Ovary (tissue), 9 donors: ENCODE data around the gene KRTAP19-7. TPM values are rescaled to one million over a fixed set of nuclear protein-coding genes. Genes with fewer than 3 reads are reported as not detected.

Experiments used
- DNase-seq, 5 donors: peaks; one replicate each; pipeline ENCODE4 v3.0.0-alpha.2; 2019 to 2020
- H3K27ac ChIP-seq, 2 donors: fragments of 200-600 bp; one replicate each; pipeline versions ENCODE4 v1.5.1 to v1.8.0; 2019 to 2022
- H3K27me3 ChIP-seq: fragments of 200-600 bp; one replicate; pipeline ENCODE4 v1.8.0; 2022
- H3K36me3 ChIP-seq: fragments of 200-600 bp; sonication (generic); one replicate; pipeline ENCODE4 v1.5.1; 2019
- H3K4me1 ChIP-seq: one replicate; pipeline ENCODE4 v1.8.1; 2013; ENCODE audit warnings: mild to moderate bottlenecking, moderate library complexity; ENCODE audit not compliant: insufficient read depth
- H3K4me3 ChIP-seq: fragments of 200-600 bp; sonication (generic); one replicate; pipeline ENCODE4 v1.5.1; 2017
- H3K9me3 ChIP-seq, 2 donors: fragments of 200-600 bp in 1 of 2; sonication (generic) in 1 of 2; one replicate each; pipeline versions ENCODE4 v1.5.1 to v1.8.1; 2013 to 2019; ENCODE audit warnings: mild to moderate bottlenecking in 1 of 2, moderate library complexity in 1 of 2
- EP300 ChIP-seq: sonication (generic); formaldehyde crosslinking; IDR thresholded peaks from one replicate; pipeline ENCODE4 v1.6.1; 2017; ENCODE audit warnings: antibody characterized with exemption
- POLR2A ChIP-seq: fragments of 450-650 bp; IDR thresholded peaks from one replicate; pipeline ENCODE4 v1.6.1; 2017; ENCODE audit warnings: antibody characterized with exemption, mild to moderate bottlenecking, moderate library complexity
- WGBS, 3 donors: extraction: QIAGEN DNeasy Blood & Tissue Kit in 1 of 3; methylation state at CpG; one replicate each; pipeline versions ENCODE4 v1.1.5 to v1.1.7; 2013 to 2017; 5-methylcytosine and 5-hydroxymethylcytosine counted together
- intact Hi-C, 4 donors: fragments of 100-400 bp; cut with DNase I; formaldehyde crosslinking; loops; one replicate each; pipeline versions ENCODE4 v1.11.0 to v1.15.1; 2022 to 2023
- polyA plus RNA-seq, 2 donors: library from polyadenylated mRNA; stranded (reverse); fragments of 200-250 nt in 1 of 2; fragments of 350-450 nt in 1 of 2; fragmentation: Illumina TruSeq in 1 of 2; extraction: RNeasy Lipid Tissue Mini Kit (QIAGEN cat#74804) in 1 of 2; gene quantifications; one replicate each; pipeline ENCODE4 v1.2.3, GENCODE V29; 2013 to 2014
- small RNA-seq: library from RNA; depleted of rRNA; stranded (forward); fragments of <200 nt; gene quantifications from one replicate; pipeline ENCODE3, GENCODE V24; 2016
- total RNA-seq, 7 donors: library from RNA; depleted of rRNA in 2 of 7; stranded (reverse); fragments of >200 nt in 2 of 7; fragmentation: NEBNext Ultra II Directional in 3 of 7; extraction: Animal tissue kit (Norgen Biotek cat#: 25700) in 3 of 7; gene quantifications; one replicate each; pipeline versions ENCODE4 v1.1.0 to v1.2.4, GENCODE V29; 2016 to 2023
- TF ChIP-seq, protein P1 (sequence below), 3 donors: fragments of 450-650 bp in 2 of 3; fragments of 200-600 bp in 1 of 3; IDR thresholded peaks; one replicate each; pipeline versions ENCODE4 v1.5.1 to v1.8.0; 2016 to 2022; ENCODE audit warnings: antibody characterized with exemption in 3 of 3, mild to moderate bottlenecking in 1 of 3
- donor health status: DM: no; HTN: no; CAD: no; lungs with moderate emphysema.
- donor health status: DM: no; HTN: no; CAD: no.
- donor health status: Bipolar disorder and iron deficiency.
- donor health status: DM: yes; HTN: yes; CAD: no.
- donor health status: DM: no; HTN: no; CAD: no.
- donor health status: DM: yes; HTN: yes; CAD: no.

Gene KRTAP19-7
- total and polyA plus RNA-seq, 9 donors, result not detected

DNA sequence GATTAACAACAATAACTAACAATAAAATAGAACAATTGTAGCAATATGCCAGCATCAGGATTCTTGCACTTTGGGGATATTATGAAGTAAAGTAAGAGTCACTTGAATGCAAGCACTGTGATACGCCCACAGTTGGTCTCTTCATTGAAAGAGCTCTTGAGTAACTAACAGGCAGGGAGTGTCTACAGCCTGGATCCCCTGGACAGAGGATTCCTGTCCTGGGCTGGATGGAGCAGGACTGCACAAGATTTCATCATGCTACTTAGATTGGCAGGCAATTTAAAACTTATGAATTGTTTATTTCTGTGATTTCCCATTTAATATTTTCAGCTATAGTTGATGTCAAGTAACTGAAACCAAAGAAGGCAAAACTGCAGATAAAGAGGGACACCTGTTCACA is 45.4 kb downstream of the KRTAP19-7 start:
- Histone ChIP-seq H3K9me3 (no peaks in the 10 kb centered on the region), H3K4me3 (no peak overlapping the region), H3K36me3 (no peaks in the 10 kb centered on the region), H3K27ac (no peak overlapping the region), H3K4me1 (no peaks in the 10 kb centered on the region), H3K27me3 (no peaks in the 10 kb centered on the region)
- TF ChIP-seq POLR2A (no peak), EP300 (no peak)
- TF ChIP-seq, protein P1, sequence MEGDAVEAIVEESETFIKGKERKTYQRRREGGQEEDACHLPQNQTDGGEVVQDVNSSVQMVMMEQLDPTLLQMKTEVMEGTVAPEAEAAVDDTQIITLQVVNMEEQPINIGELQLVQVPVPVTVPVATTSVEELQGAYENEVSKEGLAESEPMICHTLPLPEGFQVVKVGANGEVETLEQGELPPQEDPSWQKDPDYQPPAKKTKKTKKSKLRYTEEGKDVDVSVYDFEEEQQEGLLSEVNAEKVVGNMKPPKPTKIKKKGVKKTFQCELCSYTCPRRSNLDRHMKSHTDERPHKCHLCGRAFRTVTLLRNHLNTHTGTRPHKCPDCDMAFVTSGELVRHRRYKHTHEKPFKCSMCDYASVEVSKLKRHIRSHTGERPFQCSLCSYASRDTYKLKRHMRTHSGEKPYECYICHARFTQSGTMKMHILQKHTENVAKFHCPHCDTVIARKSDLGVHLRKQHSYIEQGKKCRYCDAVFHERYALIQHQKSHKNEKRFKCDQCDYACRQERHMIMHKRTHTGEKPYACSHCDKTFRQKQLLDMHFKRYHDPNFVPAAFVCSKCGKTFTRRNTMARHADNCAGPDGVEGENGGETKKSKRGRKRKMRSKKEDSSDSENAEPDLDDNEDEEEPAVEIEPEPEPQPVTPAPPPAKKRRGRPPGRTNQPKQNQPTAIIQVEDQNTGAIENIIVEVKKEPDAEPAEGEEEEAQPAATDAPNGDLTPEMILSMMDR (IDR thresholded peaks at IDR 0.05), result no peak
- no peak for DNase-seq
- intact Hi-C loops, result no loop called here
- WGBS, 3 donors, result 67 to 81% (median 74%) methylated on average over 1 of the region's 1 CpG

Small RNA genes lying within 50 kb of the gene (small RNA-seq; reads per million reads assigned to genes)
- gene AP000567.1 (not detected), gene KRTAP19-10P (not detected), gene KRTAP19-11P (not detected), gene KRTAP22-1 (not detected), gene KRTAP22-2 (not detected)

Other genes starting within 250 kb of the KRTAP19-7 start
- gene KRTAP26-1, start 241.0 kb downstream of the KRTAP19-7 start, total RNA-seq, result not detected
- gene KRTAP26-1, start 241.0 kb downstream of the KRTAP19-7 start, polyA plus RNA-seq, result not detected
- not detected for gene KRTAP27-1, start 223.6 kb downstream of the KRTAP19-7 start, total RNA-seq
- not detected for gene KRTAP27-1, start 223.6 kb downstream of the KRTAP19-7 start, polyA plus RNA-seq
- not detected for gene KRTAP23-1, start 212.7 kb downstream of the KRTAP19-7 start, total RNA-seq
- not detected for gene KRTAP23-1, start 212.7 kb downstream of the KRTAP19-7 start, polyA plus RNA-seq
- not detected for gene KRTAP13-2, start 189.0 kb downstream of the KRTAP19-7 start, total RNA-seq
- not detected for gene KRTAP13-2, start 189.0 kb downstream of the KRTAP19-7 start, polyA plus RNA-seq
- not detected for gene KRTAP13-1, start 165.3 kb downstream of the KRTAP19-7 start, total RNA-seq
- not detected for gene KRTAP13-1, start 165.3 kb downstream of the KRTAP19-7 start, polyA plus RNA-seq
- gene KRTAP13-3, start 135.4 kb downstream of the KRTAP19-7 start, total RNA-seq, result not detected
- not detected for gene KRTAP13-3, start 135.4 kb downstream of the KRTAP19-7 start, polyA plus RNA-seq
- gene KRTAP13-4, start 131.1 kb downstream of the KRTAP19-7 start, total RNA-seq, result not detected
- gene KRTAP13-4, start 131.1 kb downstream of the KRTAP19-7 start, polyA plus RNA-seq, result not detected
- not detected for gene KRTAP15-1, start 121.0 kb downstream of the KRTAP19-7 start, total RNA-seq
- gene KRTAP15-1, start 121.0 kb downstream of the KRTAP19-7 start, polyA plus RNA-seq, result not detected
- not detected for gene KRTAP19-1, start 80.9 kb downstream of the KRTAP19-7 start, total RNA-seq
- not detected for gene KRTAP19-1, start 80.9 kb downstream of the KRTAP19-7 start, polyA plus RNA-seq
- not detected for gene KRTAP19-2, start 73.9 kb downstream of the KRTAP19-7 start, total RNA-seq
- not detected for gene KRTAP19-2, start 73.9 kb downstream of the KRTAP19-7 start, polyA plus RNA-seq
- not detected for gene KRTAP19-3, start 69.3 kb downstream of the KRTAP19-7 start, total RNA-seq
- gene KRTAP19-3, start 69.3 kb downstream of the KRTAP19-7 start, polyA plus RNA-seq, result not detected
- gene KRTAP19-4, start 64.1 kb downstream of the KRTAP19-7 start, total RNA-seq, result not detected
- gene KRTAP19-4, start 64.1 kb downstream of the KRTAP19-7 start, polyA plus RNA-seq, result not detected
- not detected for gene KRTAP19-5, start 59.2 kb downstream of the KRTAP19-7 start, total RNA-seq
- gene KRTAP19-5, start 59.2 kb downstream of the KRTAP19-7 start, polyA plus RNA-seq, result not detected
- not detected for gene KRTAP19-6, start 19.4 kb downstream of the KRTAP19-7 start, total RNA-seq
- not detected for gene KRTAP19-6, start 19.4 kb downstream of the KRTAP19-7 start, polyA plus RNA-seq
- gene KRTAP22-2, start 29.1 kb upstream of the KRTAP19-7 start, total RNA-seq, result not detected
- not detected for gene KRTAP22-2, start 29.1 kb upstream of the KRTAP19-7 start, polyA plus RNA-seq
- not detected for gene KRTAP6-3, start 31.1 kb upstream of the KRTAP19-7 start, total RNA-seq
- gene KRTAP6-3, start 31.1 kb upstream of the KRTAP19-7 start, polyA plus RNA-seq, result not detected
- gene KRTAP6-2, start 37.6 kb upstream of the KRTAP19-7 start, total RNA-seq, result not detected
- gene KRTAP6-2, start 37.6 kb upstream of the KRTAP19-7 start, polyA plus RNA-seq, result not detected
- not detected for gene KRTAP22-1, start 39.8 kb upstream of the KRTAP19-7 start, total RNA-seq
- not detected for gene KRTAP22-1, start 39.8 kb upstream of the KRTAP19-7 start, polyA plus RNA-seq
- not detected for gene KRTAP6-1, start 52.6 kb upstream of the KRTAP19-7 start, total RNA-seq
- not detected for gene KRTAP6-1, start 52.6 kb upstream of the KRTAP19-7 start, polyA plus RNA-seq
- gene KRTAP20-1, start 55.1 kb upstream of the KRTAP19-7 start, total RNA-seq, result not detected
- gene KRTAP20-1, start 55.1 kb upstream of the KRTAP19-7 start, polyA plus RNA-seq, result not detected
- gene KRTAP20-4, start 59.3 kb upstream of the KRTAP19-7 start, total RNA-seq, result not detected
- not detected for gene KRTAP20-4, start 59.3 kb upstream of the KRTAP19-7 start, polyA plus RNA-seq
- not detected for gene KRTAP20-2, start 73.9 kb upstream of the KRTAP19-7 start, total RNA-seq
- gene KRTAP20-2, start 73.9 kb upstream of the KRTAP19-7 start, polyA plus RNA-seq, result not detected
- gene KRTAP20-3, start 81.5 kb upstream of the KRTAP19-7 start, total RNA-seq, result not detected
- gene KRTAP20-3, start 81.5 kb upstream of the KRTAP19-7 start, polyA plus RNA-seq, result not detected
- not detected for gene KRTAP21-3, start 157.5 kb upstream of the KRTAP19-7 start, total RNA-seq
- not detected for gene KRTAP21-3, start 157.5 kb upstream of the KRTAP19-7 start, polyA plus RNA-seq
- gene KRTAP21-2, start 185.9 kb upstream of the KRTAP19-7 start, total RNA-seq, result not detected
- not detected for gene KRTAP21-2, start 185.9 kb upstream of the KRTAP19-7 start, polyA plus RNA-seq
- not detected for gene KRTAP21-1, start 194.1 kb upstream of the KRTAP19-7 start, total RNA-seq
- not detected for gene KRTAP21-1, start 194.1 kb upstream of the KRTAP19-7 start, polyA plus RNA-seq